PC-9 (cell line): Measurements from ENCODE around the gene FPR1. TPM values are rescaled to one million over a fixed set of nuclear protein-coding genes. Genes with fewer than 3 reads are reported as not detected.

Experiments used
- BruUV-seq: library from RNA; stranded (reverse); fragments of 400-500 nt; replicated peaks from 2 replicates; lab custom pipeline; 2021; lab: Mats Ljungman, UMichigan
- CTCF ChIA-PET: fragments of 300-600 bp; sonication (Branson Sonifier 250); formaldehyde crosslinking; loops from one replicate; lab custom pipeline; 2022; ENCODE audit warnings: antibody characterized with exemption; lab: Charles Lee
- POLR2A ChIA-PET: fragments of 300-600 bp; sonication (Branson Sonifier 250); formaldehyde crosslinking; loops from one replicate; lab custom pipeline; 2022; ENCODE audit warnings: antibody characterized with exemption; ENCODE audit not compliant: unreplicated experiment; lab: Charles Lee
- DNase-seq, 2 experiments: peaks; one replicate each; pipeline versions ENCODE4 v3.0.0 to v3.0.0-alpha.2; 2015 to 2022; ENCODE audit warnings: mixed read lengths in 1 of 2
- H2AFZ ChIP-seq: fragments of 200-600 bp; sonication (generic); 2 replicates; pipeline ENCODE4 v1.8.1; 2017; ENCODE audit warnings: antibody characterized with exemption
- H3F3A ChIP-seq: fragments of 200-600 bp; sonication (generic); 2 replicates; pipeline ENCODE4 v1.8.1; 2017; ENCODE audit warnings: antibody characterized with exemption, mild to moderate bottlenecking, low read depth; ENCODE audit not compliant: insufficient read depth
- H3K27ac ChIP-seq: fragments of 200-600 bp; sonication (generic); 2 replicates; pipeline ENCODE4 v1.6.1; 2016; ENCODE audit warnings: mixed run types
- H3K27me3 ChIP-seq: fragments of 200-600 bp; sonication (generic); 2 replicates; pipeline ENCODE4 v1.6.1; 2016; ENCODE audit warnings: low read depth, mixed run types; ENCODE audit not compliant: insufficient read depth
- H3K36me3 ChIP-seq: fragments of 200-600 bp; sonication (generic); 2 replicates; pipeline ENCODE4 v1.6.1; 2016; ENCODE audit warnings: low read depth, mixed run types
- H3K4me1 ChIP-seq: fragments of 200-600 bp; sonication (generic); replicated peaks from 2 replicates; pipeline ENCODE4 v1.6.1; 2016; ENCODE audit warnings: mixed run types; ENCODE audit not compliant: insufficient read depth
- H3K4me2 ChIP-seq: fragments of 200-600 bp; sonication (generic); 2 replicates; pipeline ENCODE4 v1.6.1; 2017; ENCODE audit warnings: mixed run types
- H3K4me3 ChIP-seq: fragments of 200-600 bp; sonication (generic); 2 replicates; pipeline ENCODE4 v1.6.1; 2016; ENCODE audit warnings: mixed run types
- H3K79me2 ChIP-seq: fragments of 200-600 bp; sonication (generic); 2 replicates; pipeline ENCODE4 v1.6.1; 2017; ENCODE audit warnings: low read depth, mixed run types
- H3K9me2 ChIP-seq: fragments of 200-600 bp; sonication (generic); 2 replicates; pipeline ENCODE4 v1.8.1; 2017; ENCODE audit warnings: mild to moderate bottlenecking; ENCODE audit not compliant: insufficient read depth
- H3K9me3 ChIP-seq: fragments of 200-600 bp; sonication (generic); 2 replicates; pipeline ENCODE4 v1.8.1; 2016; ENCODE audit warnings: low read depth; ENCODE audit not compliant: insufficient read depth
- H4K20me1 ChIP-seq: fragments of 200-600 bp; sonication (generic); 2 replicates; pipeline ENCODE4 v1.8.1; 2017; ENCODE audit not compliant: insufficient read depth
- EZH2 ChIP-seq: fragments of 200-600 bp; sonication (generic); IDR thresholded peaks from 2 replicates; pipeline ENCODE4 v1.8.0; 2017; ENCODE audit warnings: antibody characterized with exemption, low read depth
- intact Hi-C: fragments of 100-400 bp; cut with micrococcal nuclease; formaldehyde crosslinking; loops from one replicate; pipeline ENCODE4 v1.10.0; 2022; ENCODE audit not compliant: unreplicated experiment
- total RNA-seq: library from RNA; stranded (reverse); gene quantifications from 2 replicates; pipeline ENCODE4 v1.2.3, GENCODE V29; 2021
- TF ChIP-seq, protein P1 (sequence below): fragments of 200-600 bp; sonication (generic); conservative IDR thresholded peaks from 2 replicates; pipeline ENCODE4 v1.6.1; 2017; ENCODE audit warnings: mixed run types, antibody characterized with exemption, mild to moderate bottlenecking, moderate library complexity

FPR1 gene
- total RNA-seq, 1 experiment from 2014 or later = not detected

DNA sequence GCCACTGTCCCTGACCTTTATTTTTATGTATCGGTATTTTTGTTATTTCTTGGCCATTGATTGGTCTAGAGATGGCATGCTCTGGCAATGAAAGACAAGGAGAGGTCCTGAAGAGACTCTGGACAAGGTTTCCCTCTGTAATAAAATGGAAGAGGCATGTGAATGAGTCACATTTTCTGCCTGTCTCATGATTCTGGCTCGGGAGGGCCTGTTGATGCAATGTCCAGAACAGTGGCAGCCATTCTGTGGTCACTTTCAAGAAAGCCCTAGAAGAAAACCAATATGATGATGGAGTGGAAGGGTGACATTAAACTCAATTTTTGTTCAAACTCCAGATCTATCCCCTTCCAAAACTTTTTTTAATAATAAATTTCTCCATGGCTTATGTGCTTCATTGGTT is 41.3 kb upstream of the FPR1 start:
- intact Hi-C loops = no loop called here
- H3K4me2 ChIP-seq = no peak overlapping the region

GRCh38 chr19:51789061-51789795 is 37.5 kb upstream of the FPR1 start:
- H3K9me2 ChIP-seq = no peaks in the 10 kb centered on the region
- no peaks in the 10 kb centered on the region for H3K9me3 ChIP-seq
- POLR2A ChIA-PET = no interaction called here
- H3K4me1 ChIP-seq = no peaks in the 10 kb centered on the region
- H4K20me1 ChIP-seq = no peaks in the 10 kb centered on the region; the same call in 1 of the 2 replicates
- CTCF ChIA-PET = no interaction called here
- H3K36me3 ChIP-seq = no peaks in the 10 kb centered on the region
- no peak for TF ChIP-seq EZH2
- TF ChIP-seq, protein P1, sequence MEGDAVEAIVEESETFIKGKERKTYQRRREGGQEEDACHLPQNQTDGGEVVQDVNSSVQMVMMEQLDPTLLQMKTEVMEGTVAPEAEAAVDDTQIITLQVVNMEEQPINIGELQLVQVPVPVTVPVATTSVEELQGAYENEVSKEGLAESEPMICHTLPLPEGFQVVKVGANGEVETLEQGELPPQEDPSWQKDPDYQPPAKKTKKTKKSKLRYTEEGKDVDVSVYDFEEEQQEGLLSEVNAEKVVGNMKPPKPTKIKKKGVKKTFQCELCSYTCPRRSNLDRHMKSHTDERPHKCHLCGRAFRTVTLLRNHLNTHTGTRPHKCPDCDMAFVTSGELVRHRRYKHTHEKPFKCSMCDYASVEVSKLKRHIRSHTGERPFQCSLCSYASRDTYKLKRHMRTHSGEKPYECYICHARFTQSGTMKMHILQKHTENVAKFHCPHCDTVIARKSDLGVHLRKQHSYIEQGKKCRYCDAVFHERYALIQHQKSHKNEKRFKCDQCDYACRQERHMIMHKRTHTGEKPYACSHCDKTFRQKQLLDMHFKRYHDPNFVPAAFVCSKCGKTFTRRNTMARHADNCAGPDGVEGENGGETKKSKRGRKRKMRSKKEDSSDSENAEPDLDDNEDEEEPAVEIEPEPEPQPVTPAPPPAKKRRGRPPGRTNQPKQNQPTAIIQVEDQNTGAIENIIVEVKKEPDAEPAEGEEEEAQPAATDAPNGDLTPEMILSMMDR = no peak
- H3F3A ChIP-seq = no peaks in the 10 kb centered on the region
- H2AFZ ChIP-seq = no peak overlapping the region
- H3K4me2 ChIP-seq = no peak overlapping the region
- no TSS peak for BruUV-seq
- intact Hi-C loops = no loop called here
- peaks cover 19% of the 10 kb centered on the region for H3K27me3 ChIP-seq
- H3K79me2 ChIP-seq = no peaks in the 10 kb centered on the region
- peak in 1 of 2 experiments; percentile 45 for DNase-seq
- no peak overlapping the region for H3K27ac ChIP-seq
- no peak overlapping the region for H3K4me3 ChIP-seq

More for the DNA sequence above, 41.3 kb upstream of the FPR1 start:
- TF ChIP-seq EZH2 = no peak
- TF ChIP-seq, protein P1 = no peak
- BruUV-seq = no TSS peak
- no peak overlapping the region for H3K4me3 ChIP-seq
- H3K27me3 ChIP-seq = peaks cover 15% of the 10 kb centered on the region; the same call in 1 of the 2 replicates
- H3K9me3 ChIP-seq = no peaks in the 10 kb centered on the region
- POLR2A ChIA-PET = no interaction called here
- no peak overlapping the region for H2AFZ ChIP-seq
- no peaks in the 10 kb centered on the region for H4K20me1 ChIP-seq
- CTCF ChIA-PET = interaction anchor here (0.6 kb wide), 1 partner anchor 372 kb away, joined by 10 read pairs; no protein-coding TSS in a partner anchor
- no peaks in the 10 kb centered on the region for H3F3A ChIP-seq
- no peaks in the 10 kb centered on the region for H3K36me3 ChIP-seq
- H3K27ac ChIP-seq = no peak overlapping the region
- H3K79me2 ChIP-seq = no peaks in the 10 kb centered on the region
- H3K9me2 ChIP-seq = no peaks in the 10 kb centered on the region
- no peaks in the 10 kb centered on the region for H3K4me1 ChIP-seq
- DNase-seq = no peak

GRCh38 chr19:51788029-51788428 is 36.4 kb upstream of the FPR1 start:
- Histone ChIP-seq H4K20me1 (no peaks in the 10 kb centered on the region; the same call in 1 of the 2 replicates), H3F3A (no peaks in the 10 kb centered on the region), H3K27me3 (peaks cover 21% of the 10 kb centered on the region), H3K4me1 (no peaks in the 10 kb centered on the region), H3K4me3 (no peak overlapping the region), H3K27ac (no peak overlapping the region), H3K9me3 (no peaks in the 10 kb centered on the region), H3K79me2 (no peaks in the 10 kb centered on the region), H2AFZ (no peak overlapping the region), H3K9me2 (no peaks in the 10 kb centered on the region), H3K36me3 (no peaks in the 10 kb centered on the region), H3K4me2 (no peak overlapping the region)
- DNase-seq = no peak
- POLR2A ChIA-PET = no interaction called here
- CTCF ChIA-PET = no interaction called here
- TF ChIP-seq, protein P1 = no peak
- no peak for TF ChIP-seq EZH2
- intact Hi-C loops = no loop called here
- no TSS peak for BruUV-seq
